ENCODE results near the gene SP100.

Gene SP100

GRCh38 chr2:230441227-230441897, 25.4 kb downstream of the SP100 start:
- TF ChIP-seq TAF1 (IDR thresholded peaks at IDR 0.05; ENCODE audit: borderline replicate concordance, insufficient read depth, low read length): no peak
- TF ChIP-seq FOXP2 (optimal IDR thresholded peaks at IDR 0.05; ENCODE audit: borderline replicate concordance, extremely low read depth, extremely low read length, insufficient read depth): no peak
- TF ChIP-seq REST (IDR thresholded peaks at IDR 0.05; ENCODE audit: insufficient read depth in 1 of 2, low read depth in 2 of 2, low read length in 2 of 2): no peak

- no peak for TF ChIP-seq REST (IDR thresholded peaks at IDR 0.05; ENCODE audit: insufficient read depth in 1 of 2, low read depth in 2 of 2, low read length in 2 of 2)
- no peak for TF ChIP-seq POLR2AphosphoS5 (IDR thresholded peaks at IDR 0.05; ENCODE audit: low read depth, low read length)
- no peak for TF ChIP-seq FOXP2 (optimal IDR thresholded peaks at IDR 0.05; ENCODE audit: borderline replicate concordance, extremely low read depth, extremely low read length, insufficient read depth)
Observed at GRCh38 chr2:230443541-230443940, 27.5 kb downstream of the SP100 start.

- no peak for TF ChIP-seq POLR2AphosphoS5 (IDR thresholded peaks at IDR 0.05; ENCODE audit: low read depth, low read length)
- no peak for TF ChIP-seq REST (IDR thresholded peaks at IDR 0.05; ENCODE audit: insufficient read depth in 1 of 2, low read depth in 2 of 2, low read length in 2 of 2)
- no peak for TF ChIP-seq SIN3A (IDR thresholded peaks at IDR 0.05; ENCODE audit: borderline replicate concordance, insufficient read depth, low read length)
- TF ChIP-seq TAF1 (IDR thresholded peaks at IDR 0.05; ENCODE audit: borderline replicate concordance, insufficient read depth, low read length): no peak
- TF ChIP-seq FOXP2 (optimal IDR thresholded peaks at IDR 0.05; ENCODE audit: borderline replicate concordance, extremely low read depth, extremely low read length, insufficient read depth): no peak
Observed at GRCh38 chr2:230444832-230445231, 28.8 kb downstream of the SP100 start.

- TF ChIP-seq FOXP2 (optimal IDR thresholded peaks at IDR 0.05; ENCODE audit: borderline replicate concordance, extremely low read depth, extremely low read length, insufficient read depth) (no peak), POLR2AphosphoS5 (IDR thresholded peaks at IDR 0.05; ENCODE audit: low read depth, low read length) (no peak), REST (IDR thresholded peaks at IDR 0.05; ENCODE audit: insufficient read depth in 1 of 2, low read depth in 2 of 2, low read length in 2 of 2) (no peak), TAF1 (IDR thresholded peaks at IDR 0.05; ENCODE audit: borderline replicate concordance, insufficient read depth, low read length) (no peak), SIN3A (IDR thresholded peaks at IDR 0.05; ENCODE audit: borderline replicate concordance, insufficient read depth, low read length) (no peak)
Observed at GRCh38 chr2:230447036-230447435, 31.0 kb downstream of the SP100 start.
